Activated T-cell treated with anti-CD3 and anti-CD28 coated beads for 24 hours (primary cell): Measurements from ENCODE around the gene SNRPA.
"Not testable (repeated sequence)": the region's sequence is repeated elsewhere in the genome, so short reads cannot be mapped to it uniquely, and the experiment has no call there.

Source experiments
- DNase-seq: peaks from one replicate; pipeline ENCODE4 v3.0.0-alpha.2; 2020; ENCODE audit warnings: low read depth

SNRPA gene

DNA sequence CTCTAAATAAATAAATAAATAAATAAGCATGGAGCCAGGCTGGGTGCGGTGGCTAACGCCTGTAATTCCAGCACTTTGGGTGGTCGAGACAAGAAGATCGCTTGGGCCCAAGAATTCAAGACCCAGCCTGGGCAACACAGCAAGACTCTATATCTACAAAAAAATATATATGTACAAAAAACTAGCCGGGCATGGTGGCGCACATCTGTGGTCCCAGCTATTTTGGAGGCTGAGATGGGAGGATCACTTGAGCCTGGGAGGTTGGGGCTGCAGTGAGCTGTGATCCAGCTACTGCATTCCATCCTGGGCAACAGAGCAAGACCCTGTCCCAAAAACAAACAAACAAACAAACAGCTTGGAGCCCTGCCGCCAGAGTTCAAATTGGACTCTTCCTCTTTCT, 3.5 kb upstream of the SNRPA start:
- DNase-seq: no peak

DNA sequence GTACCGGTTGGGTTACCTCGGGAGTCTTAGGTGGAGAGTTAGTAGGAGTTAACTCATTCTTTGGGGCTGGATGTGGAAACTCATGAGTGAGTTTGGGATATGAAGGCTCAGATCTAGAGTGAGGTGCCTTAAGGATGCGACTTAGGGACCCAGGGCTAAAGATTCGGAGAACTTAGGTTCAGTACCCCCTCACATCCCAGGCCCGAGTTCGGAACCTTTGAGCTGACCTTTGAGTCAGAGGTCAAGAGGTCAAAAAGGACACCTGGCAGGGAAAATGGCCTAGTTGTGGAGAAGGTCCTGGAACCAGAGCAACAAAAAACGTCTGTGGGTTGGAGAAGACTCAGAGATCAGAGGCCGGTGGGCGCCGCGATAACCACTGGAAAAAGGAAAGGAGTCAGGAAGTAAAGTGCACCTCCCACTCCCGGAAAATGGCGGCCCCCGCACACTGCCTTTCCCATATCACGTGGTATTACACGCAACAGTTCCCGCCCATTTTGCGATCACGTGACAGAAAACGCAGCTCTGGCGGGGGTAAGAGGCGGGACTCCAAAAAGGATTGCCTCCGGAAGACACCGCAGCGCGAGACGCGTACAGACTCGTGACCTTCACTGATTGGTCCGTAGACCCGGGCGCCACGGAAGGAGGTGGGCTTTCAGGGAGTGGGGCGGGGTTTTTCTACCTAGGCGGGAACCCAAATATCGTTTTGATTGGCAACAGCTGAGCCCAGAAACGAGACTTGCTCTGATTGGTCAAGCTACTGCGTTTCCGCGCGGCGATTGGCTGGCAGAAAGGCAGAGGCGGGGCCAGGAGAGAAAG, 737 bp upstream of the SNRPA start, which contains the start of gene ACTMAP:
Gene ACTMAP, minus strand, starts transcription at position 420 of the 816 bp plus-strand sequence. CDS start 674 bp downstream, outside the sequence.
- peak; percentile 99 for DNase-seq

DNA sequence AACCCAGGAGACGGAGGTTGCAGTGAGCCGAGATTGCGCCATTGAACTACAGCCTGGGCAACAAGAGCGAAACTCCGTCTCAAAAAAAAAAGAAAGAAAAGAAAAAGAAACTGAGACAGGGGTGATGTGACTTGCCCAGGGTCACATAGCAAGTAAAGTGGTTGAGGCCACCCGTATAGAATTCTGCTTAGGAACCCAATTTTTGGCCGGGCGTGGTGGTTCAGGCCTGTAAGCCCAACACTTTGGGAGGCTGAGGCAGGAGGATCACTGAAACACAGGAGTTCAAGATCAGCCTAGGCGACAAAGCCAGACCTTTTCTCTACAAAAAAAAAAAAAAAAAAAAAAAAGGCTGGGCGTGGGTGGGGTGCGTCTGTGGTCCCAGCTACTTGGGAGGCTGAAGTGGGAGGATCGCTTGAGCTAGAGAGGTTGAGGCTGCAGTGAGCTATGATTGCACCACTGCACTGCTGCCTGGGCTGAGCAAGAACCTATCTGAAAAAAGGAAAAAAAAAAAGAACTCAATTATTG, 1.3 kb downstream of the SNRPA start:
- DNase-seq: no peak

DNA sequence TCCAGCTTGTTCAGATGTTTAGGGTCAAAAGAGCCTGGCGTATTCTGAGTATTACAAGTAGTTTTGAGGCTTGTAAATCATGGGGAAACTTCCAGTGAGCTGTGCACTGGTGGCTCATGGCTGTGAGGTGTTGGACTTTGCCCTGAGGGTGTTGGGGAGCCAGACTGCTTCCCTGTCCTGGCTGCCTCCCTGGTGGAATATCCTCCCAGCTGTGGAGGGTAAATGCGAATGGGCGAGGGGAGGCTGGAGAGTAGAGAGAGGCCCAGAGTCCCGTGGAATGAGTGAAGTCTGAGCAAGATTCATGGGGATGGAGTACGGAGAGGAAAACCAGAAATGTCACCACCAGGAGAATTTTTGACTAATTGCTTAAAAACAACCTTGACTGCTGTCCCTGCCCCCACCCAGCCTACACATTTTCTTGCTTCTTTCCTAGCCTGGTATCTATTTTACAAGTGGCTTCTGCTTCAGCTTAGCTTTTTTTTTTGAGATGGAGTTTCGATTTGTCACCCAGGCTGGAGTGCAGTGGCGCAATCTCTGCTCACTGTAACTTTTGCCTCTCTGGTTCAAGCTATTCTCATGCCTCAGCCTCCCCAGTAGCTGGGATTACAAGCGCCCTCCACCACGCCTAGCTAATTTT, 3.7 kb downstream of the SNRPA start:
- DNase-seq: peak; percentile 60

DNA sequence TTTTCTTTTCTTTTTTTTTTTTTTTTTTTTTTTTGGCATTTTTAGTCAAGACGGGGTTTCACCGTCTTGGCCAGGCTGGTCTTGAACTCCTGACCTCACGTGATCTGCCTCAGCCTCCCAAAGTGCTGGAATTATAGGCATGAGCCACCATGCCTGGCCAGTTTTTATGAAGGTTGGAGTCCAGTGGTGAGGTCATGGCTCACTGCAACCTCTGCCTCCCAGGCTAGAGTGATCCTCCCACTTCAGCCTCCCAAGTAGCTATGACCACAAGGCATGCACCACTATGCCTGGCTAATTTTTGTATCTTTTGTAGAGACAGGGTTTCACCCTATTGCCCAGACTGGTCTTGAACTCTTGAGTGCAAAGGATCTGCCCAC, 4.2 kb downstream of the SNRPA start:
- DNase-seq: no peak

DNA sequence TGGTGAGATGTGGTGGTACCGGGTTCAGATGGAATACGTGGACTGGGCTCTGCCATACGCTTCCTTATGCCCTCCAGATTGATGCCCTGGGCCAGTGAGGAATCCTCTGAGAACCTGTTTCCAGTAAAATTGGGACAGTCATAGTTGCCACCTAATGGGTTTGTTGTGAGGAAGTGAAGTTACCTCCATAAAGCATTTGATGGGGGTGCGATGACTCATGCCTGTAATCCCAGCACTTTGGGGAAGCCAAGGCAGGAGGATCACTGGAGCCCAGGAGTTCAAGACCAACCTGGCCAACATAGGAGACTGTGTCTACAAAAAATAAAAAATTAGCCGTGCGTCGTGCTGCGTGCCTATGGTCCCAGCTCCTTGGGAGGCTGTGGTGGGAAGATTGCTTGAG, 4.8 kb downstream of the SNRPA start:
- DNase-seq: no peak

DNA sequence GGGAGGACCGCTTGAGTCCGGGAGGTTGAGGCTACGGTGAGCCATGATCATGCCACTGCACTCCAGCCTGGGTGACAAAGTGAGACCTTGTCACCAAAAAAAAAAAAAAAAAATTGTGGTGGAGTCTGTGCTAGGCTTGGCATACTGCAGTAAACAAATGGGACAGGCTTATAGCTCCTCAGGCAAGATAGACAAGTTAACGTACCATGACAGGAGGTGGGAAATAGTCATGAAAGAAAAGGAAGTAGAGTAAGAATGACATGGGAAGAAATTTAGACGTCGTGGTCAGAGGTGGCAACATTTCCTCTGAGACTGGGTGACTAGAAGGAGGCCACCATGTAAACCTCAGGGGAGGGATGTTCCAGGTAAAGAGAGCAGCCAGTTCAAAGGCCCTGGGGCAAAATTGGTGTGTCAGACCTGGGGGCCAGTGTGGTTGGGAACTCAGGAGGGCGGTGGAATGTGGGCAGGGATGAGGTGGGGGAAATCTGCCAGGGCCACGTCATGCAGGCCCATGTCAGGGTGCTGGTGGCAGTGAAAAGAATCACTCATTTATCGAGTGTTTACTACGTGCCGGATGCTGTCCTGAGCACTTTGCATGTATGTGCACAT, 5.6 kb downstream of the SNRPA start:
- DNase-seq: peak; percentile 25

DNA sequence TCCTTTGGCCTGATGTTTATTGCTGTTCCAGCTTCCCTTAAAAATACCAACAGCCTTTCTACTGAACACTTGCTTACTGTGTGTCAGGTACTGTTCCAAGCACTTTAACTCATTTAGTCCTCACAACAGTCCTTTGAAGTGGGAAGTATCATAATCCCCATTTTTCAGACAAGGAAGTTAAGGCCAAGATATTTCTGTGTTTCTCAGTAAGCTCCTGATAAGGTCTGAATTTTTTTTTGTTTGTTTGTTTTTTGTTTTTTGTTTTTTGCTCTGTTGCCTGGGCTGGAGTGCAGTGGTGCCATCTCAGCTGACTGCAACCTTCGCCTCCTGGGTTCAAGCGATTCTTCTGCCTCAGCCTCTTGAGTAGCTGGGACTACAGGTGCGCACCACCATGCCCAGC, 7.5 kb downstream of the SNRPA start:
- no peak for DNase-seq

DNA sequence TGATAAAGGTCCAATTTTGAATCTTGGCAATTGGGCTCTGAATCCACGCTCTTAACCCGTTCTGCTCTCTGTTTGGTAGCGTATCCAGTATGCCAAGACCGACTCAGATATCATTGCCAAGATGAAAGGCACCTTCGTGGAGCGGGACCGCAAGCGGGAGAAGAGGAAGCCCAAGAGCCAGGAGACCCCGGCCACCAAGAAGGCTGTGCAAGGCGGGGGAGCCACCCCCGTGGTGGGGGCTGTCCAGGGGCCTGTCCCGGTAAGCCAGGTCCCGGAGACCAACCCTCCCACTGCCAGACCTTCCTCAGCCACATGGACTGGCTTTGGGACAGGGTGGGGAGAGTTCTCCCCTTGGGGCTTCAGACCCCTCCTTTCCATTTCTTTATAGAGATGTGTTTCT, 8.3 kb downstream of the SNRPA start:
- DNase-seq: no peak

DNA sequence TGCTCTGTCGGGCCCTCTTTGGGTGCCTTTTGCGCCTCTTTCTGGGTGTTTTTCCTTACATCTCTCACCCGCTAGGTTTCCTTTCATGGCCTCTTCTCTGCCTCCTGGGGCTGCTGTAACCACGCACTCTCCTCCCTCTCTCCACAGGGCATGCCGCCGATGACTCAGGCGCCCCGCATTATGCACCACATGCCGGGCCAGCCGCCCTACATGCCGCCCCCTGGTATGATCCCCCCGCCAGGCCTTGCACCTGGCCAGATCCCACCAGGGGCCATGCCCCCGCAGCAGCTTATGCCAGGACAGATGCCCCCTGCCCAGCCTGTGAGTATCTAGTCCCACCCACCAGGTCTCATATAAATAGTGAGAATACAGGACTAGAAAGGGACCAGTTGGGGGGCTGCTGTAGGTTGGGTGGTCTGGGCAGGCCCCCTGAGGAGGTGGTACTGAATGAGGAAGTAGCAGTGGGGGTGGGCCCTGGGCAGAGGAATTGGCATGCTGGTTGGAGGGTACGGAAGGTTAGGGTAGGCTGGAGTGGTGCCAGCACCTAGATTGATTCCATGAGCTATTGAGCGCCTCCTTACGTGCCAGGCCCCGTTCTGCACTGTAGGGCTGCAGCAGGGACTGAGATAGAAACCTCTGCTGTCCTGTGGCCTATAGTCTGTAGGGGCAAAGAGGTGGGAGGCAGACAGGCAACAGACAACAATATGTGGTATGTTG, 11.9 kb downstream of the SNRPA start:
- DNase-seq: no peak

DNA sequence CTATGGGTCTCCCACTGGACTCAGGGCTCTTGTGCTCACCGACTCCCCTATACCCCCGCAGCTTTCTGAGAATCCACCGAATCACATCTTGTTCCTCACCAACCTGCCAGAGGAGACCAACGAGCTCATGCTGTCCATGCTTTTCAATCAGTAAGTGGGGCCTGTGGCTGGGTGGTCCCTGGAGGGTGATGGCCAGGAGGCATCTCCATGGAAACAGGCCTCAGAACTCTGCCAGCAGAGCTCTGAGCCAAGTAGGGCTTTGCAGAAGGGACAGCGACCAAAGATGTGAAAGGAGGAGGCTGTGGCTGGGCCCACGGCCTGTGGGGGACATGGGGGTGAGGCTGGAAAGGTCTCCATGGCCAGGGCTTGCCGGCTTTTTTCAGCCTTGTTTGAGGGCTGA, 12.5 kb downstream of the SNRPA start:
- DNase-seq: no peak

DNA sequence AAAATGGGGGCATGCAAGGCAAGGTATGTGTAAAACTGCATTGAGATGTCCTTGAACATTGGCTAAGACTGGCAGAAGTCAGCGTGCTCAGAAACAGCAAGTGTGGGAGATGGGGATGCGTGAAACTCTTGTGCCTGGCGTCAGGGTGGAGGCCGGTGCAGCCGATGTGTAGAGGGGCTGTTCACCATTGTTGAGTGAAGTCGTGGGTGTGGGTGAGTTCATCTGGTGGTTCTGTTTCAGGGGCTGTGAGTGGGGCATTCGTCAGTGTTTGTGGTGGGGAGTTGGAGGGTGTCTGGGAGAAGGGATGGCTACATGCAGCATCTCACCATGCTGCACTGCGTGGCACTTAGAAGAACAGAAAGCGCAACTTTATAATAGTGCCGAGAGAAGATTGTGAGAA, 13.0 kb downstream of the SNRPA start:
- no peak for DNase-seq

DNA sequence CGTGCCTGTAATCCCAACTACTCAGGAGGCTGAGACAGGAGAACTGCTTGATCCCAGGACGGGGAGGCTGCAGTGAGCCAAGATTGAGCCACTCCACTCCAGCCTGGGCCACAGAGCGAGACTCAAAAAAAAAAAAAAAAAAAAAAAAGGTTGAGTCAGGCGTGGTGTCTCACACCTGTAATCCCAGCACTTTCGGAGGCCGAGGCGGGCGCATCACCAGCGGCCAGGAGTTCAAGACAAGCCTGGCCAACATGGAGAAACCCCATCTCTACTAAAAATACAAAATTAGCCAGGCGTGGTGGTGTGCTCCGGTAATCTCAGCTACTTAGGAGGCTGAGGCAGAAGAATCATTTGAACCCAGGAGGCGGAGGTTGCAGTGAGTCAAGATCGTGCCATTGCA, 15.4 kb downstream of the SNRPA start:
- not testable (repeated sequence) for DNase-seq

DNA sequence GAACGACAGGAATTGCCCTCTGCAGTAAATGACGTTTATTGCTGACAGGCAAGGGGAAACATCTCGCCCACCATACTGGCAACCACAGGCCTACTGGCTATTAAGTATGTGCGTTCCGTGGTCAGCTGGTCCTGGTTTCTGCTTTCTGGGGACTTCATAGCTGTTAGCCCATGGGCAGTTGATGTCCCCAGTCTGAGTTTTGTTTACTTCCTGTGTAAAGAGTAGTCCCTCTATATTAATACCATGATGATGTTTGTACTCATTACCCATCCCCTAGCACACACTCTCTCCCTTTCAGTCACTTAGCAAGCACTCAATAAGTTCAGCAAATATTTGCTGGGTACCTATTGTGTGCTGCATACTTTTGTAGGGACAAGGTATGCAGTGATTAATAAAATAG, 17.9 kb downstream of the SNRPA start:
- DNase-seq: no peak

DNA sequence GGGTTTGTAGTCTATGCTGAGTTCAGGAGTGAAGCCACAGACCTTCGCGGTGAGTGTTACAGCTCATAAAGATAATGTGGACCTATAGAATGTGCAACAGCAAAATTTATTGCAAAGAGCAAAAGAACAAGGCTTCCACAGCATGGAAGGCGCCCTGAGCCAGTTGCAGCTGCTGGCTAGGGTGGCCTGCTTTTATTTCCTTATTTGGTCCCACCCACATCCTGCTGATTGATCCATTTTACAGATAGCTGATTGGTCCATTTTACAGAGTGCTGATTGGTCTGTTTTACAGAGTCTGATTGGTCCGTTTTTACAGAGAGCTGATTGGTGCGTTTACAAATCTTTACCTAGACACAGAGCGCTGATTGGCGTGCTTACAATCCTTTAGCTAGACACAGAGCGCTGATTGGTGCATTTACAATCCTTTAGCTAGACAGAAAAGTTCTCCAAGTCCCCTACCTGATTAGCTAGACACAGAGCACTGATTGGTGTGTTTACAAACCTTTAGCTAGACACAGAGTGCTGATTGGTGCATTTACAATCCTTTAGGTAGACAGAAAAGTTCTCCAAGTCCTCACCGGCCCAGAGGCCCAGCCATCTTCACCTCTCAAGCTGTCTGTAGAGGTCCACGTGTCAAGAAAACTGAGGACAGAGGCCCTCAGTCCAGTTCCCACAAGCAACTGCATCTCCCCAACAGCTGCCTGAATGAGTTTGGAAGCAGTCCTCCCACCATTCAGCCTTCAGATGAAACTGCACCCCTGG, 20.3 kb downstream of the SNRPA start:
- not testable (repeated sequence) for DNase-seq

DNA sequence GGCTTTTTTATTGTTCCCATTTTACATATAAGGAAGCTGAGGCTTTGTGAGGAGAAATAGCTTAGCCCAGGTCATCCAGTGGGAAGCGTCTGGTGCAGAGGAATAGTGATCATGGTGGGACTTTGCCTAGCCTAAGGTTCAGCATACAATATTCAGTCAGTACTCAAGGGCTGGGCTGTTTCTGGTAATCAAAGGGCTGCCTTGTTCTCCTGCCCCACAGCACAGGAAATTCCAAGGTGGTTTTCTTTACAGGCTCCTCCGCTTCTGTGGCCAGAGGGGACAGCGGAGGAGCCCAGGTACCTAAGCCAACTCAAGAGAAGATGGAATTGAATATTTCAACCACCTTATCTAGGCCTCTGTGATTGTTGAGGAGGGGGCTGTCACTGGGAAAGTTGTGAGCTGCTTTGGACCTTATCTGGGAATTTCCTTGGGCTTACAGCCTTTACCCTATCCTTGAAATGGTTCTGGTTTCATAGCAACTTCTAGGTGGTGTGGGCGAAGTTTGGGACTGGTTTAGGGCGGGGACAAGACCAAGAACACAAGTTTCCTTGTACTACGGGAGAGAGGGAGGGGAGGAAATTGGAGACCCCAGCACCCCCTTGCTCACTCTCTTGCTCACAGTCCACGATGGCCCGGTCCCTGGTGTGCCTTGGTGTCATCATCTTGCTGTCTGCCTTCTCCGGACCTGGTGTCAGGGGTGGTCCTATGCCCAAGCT, 24.1 kb downstream of the SNRPA start, which contains the start of gene MIA:
Gene MIA, plus strand, starts transcription at position 606 of the 716 bp plus-strand sequence. Its CDS starts 22 bp downstream, at position 628.
- DNase-seq: no peak

DNA sequence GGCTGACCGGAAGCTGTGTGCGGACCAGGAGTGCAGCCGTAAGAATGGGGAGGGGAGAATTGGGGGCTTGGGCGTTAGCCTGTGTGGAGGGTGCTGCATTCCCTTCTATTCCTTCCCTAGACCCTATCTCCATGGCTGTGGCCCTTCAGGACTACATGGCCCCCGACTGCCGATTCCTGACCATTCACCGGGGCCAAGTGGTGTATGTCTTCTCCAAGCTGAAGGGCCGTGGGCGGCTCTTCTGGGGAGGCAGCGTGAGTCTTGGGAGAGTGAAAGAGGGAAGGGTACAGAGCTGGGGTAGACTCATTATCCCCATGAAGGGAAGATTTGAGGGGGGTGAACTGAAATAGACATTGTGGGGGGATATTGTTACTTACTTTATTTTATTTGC, 24.6 kb downstream of the SNRPA start:
- no peak for DNase-seq

DNA sequence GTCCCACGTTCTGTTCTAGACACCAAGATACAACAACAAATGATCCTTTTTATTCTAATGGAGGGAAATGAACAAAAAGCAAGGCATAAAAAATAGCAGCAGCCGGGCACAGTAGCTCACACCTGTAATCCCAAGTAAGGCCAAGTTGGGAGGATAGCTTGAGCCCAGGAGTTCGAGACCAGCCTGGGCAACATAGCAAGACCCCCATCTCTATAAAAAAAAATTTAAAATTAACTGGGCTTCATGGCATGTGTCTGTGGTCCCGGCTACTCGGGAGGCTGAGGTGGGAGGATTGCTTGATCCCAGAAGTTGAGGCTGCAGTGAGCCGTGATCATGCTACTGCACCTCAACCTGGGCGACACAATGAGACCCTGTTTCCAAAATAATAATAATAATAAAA, 25.4 kb downstream of the SNRPA start:
- DNase-seq: no peak

DNA sequence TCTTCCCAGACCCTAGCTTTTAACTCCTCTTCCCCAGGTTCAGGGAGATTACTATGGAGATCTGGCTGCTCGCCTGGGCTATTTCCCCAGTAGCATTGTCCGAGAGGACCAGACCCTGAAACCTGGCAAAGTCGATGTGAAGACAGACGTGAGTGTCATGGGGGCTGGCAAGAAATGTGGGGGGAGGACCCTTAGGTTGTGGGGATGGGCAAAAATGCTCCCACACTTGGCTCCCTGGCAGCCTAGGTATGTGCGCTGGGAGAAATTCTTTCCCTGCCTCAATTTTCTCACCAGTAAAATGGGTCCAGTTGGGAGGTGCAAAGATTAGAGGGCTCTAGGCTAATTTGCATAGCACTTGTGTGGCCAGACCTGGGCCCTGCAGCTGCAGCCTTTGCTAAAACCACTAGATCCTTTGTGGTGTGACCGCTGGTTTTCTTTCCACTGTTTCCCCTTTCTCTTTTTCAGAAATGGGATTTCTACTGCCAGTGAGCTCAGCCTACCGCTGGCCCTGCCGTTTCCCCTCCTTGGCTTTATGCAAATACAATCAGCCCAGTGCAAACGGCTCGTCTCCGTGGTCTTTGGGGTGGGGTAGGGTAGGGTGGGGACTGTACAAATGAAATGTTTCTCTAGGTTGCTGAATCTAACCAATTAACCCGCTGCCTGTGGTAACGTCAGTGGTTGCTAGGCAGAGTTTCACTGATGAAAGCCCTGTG, 26.1 kb downstream of the SNRPA start:
- peak; percentile 82 for DNase-seq

DNA sequence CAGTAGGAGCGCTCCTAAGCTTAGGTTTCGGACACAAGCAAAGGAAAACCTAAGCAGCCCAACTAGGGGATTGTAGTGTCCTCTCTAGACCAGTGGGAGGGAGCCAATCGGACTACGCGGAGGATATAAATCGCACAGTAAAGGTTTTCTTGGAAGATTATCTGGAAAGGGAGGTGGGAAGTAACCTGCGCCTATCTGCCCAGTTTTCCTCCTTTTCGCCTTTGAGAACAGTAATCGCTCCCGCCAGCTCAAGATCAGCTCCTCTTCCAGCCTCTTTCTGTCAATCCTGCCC, 26.6 kb downstream of the SNRPA start:
- DNase-seq: no peak
